Measurements from ENCODE around the gene NPAS1. TPM values are rescaled to one million over a fixed set of nuclear protein-coding genes. Genes with fewer than 3 reads are reported as not detected.

NPAS1 gene
- total RNA-seq, 1 donor from 2014 or later = 2.9 TPM

DNA sequence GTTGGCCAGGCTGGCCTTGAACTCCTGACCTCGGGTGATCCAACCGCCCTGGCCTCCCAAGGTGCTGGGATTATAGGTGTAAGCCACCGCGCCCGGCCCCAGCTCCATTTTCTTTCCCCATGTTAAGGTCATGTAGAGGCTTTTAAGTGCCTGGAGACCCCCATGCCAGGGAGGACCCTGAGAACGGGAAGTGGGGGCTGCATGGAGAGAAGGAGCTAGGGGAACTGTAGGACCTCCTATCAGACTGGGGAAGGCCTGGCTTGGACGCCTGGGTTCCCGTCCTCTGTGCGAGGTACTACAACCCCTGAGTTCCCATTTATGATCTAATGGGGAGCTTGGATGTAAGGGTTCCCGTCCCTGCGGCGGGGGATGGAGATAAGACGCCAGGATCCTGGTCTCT lies 714 bp upstream of the NPAS1 start:
- no peak for FAIRE-seq

DNA sequence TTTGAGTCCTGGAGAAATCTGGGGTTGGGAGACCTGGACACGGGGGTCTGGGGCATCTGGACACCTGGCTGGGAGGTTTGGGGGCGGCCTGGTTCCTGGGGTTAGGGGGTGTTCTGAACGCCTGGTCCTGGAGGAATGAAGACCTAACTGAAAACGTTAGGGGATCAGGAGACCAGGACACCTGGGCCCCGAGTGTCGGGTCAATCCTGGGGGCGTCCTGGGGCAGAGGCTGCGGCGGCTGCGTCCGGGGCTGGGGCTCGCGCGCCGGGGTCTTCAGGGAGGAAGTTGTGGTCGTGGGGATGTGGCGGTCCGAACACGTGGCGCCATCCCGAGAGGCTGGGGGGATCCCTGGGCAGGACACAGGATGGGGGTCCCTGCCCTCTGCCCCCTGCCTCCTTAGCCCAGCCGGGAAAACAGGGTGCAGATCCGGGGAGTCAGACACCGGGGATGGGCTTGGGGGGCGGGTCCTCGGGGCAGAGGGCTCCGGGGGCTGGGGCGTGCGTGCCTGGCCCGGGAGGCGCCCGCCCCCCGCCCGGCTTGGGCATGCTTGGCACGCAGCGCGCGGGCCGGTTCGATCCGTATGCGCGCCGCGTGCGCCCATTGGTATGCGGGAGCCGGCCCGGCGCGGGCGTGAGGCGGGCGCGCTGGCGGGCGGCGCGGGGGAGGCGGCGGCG lies 632 bp downstream of the NPAS1 start:
- DNase-seq (ENCODE audit: low spot score in 2 of 2) = no peak
- no peak for FAIRE-seq

More for the DNA sequence above, 714 bp upstream of the NPAS1 start:
- DNase-seq (ENCODE audit: low spot score in 2 of 2) = no peak

DNA sequence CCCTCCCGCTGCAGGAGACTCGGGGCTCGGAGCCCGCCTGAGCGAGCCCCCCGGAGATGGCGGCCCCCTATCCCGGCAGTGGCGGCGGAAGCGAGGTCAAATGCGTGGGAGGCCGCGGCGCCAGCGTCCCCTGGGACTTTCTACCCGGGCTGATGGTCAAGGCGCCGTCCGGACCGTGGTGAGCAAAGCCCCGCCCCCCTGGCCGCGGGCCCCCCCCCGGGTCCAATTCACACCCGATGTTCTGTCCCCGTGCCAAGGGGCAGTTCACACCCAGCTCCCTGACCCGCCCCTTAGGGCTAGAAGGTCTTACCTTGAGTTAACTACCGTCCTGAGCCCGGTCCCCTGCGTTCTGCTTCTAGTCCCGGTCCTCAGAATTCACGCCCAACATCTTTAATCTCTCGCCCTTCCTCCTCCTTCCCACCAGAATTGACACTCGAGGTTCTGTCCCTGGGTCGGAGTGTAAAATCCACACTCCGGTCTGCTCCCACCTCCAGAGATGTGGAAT lies 1.4 kb downstream of the NPAS1 start:
- DNase-seq (ENCODE audit: low spot score in 2 of 2) = no peak
- FAIRE-seq = no peak

DNA sequence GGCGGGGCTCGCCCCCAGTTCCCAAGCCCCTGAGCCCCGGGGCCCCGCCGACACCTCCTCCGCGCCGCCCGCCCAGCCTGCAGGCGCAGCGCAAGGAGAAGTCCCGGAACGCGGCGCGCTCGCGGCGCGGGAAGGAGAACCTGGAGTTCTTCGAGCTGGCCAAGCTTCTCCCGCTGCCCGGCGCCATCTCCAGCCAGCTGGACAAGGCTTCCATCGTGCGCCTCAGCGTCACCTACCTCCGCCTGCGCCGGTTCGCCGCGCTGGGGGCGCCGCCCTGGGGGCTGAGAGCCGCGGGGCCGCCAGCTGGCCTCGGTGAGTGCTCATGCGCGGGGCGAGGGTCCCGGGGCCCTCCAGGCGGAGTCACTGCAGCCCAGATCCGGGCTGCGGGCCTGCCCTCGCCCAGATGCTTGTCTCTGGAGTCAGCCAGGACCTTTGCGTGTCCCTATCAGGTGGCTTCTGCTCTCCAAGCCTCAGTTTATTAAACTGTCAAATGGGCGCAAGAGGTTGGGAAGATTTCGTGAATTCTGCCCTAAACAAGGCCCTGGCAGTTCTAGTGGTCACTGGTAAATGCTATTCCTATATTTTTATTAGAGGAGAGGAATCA lies 2.0 kb downstream of the NPAS1 start:
- no peak for FAIRE-seq
- no peak for DNase-seq (ENCODE audit: low spot score in 2 of 2)

DNA sequence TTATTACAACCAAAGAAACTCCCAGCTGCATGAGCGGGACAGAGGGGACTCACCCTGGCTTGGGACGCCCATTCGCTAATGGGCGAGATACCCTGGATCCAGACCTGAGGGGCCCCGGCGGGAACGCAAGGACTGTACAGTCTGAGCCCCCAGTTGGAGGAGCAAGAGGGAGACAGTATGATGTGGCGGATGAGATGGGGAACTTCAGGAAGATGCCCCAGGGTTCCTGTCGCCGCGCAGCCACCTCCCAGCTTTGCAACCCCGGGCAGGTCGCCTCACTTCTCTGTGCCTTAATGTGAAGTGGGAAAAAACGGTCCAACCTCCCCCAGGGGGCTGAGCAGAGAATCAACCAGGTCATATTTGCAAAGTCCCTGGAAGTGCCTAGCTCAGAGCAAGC lies 2.5 kb downstream of the NPAS1 start:
- DNase-seq (ENCODE audit: low spot score in 2 of 2) = no peak
- FAIRE-seq = no peak

DNA sequence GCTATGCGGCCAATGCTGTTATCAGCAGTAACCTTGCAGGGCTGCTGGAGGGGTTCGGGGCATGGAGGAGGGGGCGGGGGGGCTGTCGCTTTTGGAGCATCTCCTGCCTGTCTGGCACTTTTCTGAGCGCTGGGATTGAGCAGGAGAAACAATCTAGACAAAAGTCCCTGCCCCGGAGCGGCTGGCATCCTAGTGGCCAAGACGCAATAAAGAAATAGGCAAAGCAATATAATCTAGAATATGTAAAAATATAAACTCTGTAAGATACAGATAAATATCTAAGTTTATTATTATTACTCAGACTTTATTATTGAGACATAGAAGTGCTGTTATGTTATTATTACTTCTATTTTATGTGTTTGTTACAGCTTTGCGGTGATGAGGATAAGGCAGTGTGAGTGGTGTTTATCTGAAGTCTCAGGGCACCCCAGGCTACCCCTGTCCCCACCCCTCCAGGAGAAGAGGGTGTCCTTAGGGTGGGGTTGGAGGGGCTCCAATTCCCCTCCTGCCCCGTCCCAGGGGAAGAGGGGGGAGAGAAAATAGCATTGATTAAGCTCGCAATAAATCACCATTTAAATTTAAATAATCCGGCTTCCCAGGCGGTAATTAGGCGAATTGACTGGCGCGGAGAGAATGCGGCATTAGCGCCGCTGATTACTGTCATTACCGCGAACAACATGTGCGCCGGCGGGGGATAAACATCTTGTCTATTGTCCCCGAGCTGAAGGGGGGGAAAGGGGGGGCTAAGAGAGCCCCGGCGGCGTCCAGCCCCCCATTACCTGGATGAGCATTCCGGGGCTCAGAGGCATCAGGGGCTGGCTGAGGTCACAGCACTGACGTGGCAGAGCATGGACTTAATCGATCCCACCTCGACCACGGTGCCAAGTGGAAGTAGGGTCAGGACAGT lies 3.2 kb downstream of the NPAS1 start:
- no peak for DNase-seq (ENCODE audit: low spot score in 2 of 2)

DNA sequence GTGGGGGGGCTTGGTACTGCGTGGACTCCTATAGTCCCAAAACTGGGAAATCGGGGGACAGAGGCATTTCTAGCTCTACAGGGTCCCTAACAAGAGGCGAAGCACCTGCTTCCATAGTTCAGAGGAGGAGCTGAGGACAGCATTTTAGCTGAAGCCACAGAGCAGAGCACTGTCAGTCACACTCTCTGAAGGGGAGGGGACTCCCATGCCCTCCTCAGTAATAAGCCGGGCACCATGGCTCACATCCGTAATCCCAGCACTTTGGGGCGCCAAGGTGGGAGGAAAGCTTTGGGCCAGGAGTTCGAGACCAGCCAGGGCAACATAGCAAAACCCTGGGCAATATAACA lies 3.8 kb downstream of the NPAS1 start:
- no peak for FAIRE-seq
- no peak for DNase-seq (ENCODE audit: low spot score in 2 of 2)

More for the DNA sequence above, 3.2 kb downstream of the NPAS1 start:
- no peak for FAIRE-seq

DNA sequence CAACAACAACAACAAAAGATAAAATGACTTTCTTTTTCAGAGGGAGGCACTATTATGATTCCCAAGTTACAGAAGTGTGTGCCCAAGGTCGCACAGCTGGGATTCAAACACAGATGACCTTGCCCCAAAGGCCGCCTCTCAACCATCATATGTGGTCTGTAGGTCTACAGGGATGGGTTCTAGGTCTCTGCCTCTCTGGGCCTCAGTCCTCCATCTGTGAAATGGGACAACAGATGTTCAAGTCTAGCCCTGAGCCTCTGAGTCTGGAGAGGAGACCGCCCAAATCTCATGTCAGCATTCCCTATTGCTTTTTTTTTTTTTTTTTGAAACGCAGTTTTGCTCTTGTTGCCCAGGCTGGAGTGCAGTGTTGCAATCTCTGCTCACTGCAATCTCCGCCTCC lies 4.9 kb downstream of the NPAS1 start:
- no peak for FAIRE-seq
- no peak for DNase-seq (ENCODE audit: low spot score in 2 of 2)

DNA sequence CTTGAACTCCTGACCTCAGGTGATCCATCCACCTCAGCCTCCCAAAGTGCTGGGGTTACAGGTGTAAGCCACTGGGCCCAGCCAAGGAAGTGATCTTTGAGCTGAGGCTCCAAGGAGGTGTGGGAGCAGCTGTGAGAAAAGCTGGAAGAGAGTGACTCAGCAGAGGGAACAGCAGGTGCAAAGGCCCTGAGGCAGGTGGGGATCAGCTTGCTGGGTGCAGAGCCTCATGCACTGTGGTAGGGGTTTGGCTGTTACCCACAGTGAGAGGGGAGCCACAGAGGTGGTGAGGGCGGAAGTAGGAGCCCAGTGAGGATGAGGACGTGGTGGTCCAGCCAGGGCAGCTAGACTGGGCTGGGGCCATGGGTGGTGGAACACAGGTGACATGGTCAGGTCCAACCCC lies 6.5 kb downstream of the NPAS1 start:
- FAIRE-seq (no peak), DNase-seq (ENCODE audit: low spot score in 2 of 2) (no peak)

DNA sequence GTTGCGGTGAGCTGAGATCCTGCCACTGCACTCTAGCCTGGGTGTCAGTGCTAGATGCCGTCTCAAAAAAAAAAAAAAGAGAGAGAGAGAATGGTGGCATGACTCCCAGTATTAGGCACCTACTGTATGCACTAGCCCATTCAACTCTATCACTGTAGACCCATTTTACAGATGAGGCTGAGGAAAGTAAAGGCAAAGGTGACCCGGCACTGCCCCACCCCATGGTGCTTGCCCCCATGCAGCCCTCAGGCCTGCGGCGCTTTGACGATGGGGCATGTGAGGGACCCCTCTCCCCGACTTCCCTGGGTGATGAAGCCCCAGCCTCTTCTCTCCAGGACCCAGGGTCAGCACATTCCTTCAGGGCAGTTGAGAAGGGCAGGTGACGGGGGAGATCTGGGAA lies 7.3 kb downstream of the NPAS1 start:
- DNase-seq (ENCODE audit: low spot score in 2 of 2) (no peak), FAIRE-seq (no peak)

DNA sequence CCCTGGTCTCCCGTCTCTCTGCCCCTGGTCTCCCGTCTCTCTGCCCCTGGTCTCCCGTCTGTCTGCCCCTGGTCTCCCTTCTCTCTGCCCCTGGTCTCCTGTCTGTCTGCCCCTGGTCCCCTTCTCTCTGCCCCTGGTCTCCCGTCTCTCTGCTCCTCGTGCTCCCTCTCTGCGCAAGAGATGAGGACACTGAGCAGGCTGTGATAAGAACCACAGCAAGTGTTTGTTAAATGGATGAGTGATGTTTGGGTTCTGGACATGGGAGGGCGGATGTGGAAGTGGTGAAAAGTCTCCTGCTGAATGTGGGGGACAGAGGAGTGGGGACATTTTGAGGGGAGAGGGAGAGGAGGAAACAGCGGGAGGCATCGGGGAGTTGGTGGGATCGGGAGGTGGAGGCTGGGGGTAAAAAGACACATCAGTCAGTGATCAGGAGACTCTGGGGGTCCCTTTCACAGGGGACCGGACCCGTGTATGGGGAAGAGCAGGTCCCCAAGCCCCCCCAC lies 8.0 kb downstream of the NPAS1 start:
- FAIRE-seq = no peak
- DNase-seq (ENCODE audit: low spot score in 2 of 2) = no peak

DNA sequence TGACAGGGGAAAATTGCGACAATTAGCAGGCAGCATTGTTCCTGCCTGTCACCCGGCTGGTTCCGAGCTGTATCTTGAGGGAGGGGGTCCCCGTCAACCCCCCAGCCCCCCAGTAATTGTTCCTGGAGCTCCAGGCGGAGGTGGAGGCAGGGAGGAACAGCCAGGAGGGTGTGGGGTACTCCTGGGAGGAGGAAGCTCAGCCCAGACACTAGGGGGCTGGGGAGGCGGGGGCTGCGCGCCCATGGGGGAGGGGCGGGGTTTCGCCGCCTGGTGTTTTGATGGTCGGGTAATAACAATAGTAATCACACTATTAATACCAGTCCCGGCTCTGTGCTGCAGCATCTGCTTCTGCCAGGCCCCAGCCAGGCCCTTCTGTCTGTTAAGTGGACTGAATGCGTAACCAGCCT lies 8.6 kb downstream of the NPAS1 start:
- DNase-seq (ENCODE audit: low spot score in 2 of 2) = no peak
- no peak for FAIRE-seq

DNA sequence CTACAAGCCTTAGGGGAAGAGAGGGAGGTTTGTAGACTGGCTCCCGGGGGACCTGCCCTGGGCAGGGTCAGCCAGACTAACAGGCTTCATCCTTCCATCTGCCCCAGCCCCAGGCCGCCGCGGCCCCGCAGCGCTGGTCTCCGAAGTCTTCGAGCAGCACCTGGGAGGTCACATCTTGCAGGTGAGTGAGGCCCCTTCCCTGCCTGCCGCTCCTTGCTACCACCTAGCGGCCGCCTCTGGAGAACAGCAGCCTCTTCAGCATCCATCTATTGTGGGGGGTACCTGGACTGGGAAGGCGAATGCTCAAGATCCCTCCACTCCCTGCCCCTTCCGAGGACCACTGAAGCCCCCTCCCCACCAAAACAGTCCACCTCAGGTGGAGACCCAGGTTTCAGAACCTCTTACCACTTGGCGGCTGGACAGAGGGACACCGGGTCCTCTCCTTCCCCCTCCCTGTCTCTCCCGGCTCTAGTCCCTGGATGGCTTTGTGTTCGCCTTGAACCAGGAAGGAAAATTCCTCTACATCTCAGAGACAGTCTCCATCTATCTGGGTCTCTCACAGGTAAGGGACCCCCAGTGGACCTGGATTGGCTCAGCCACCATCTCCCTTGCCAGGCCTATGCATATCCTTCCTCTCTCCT lies 12.7 kb downstream of the NPAS1 start:
- DNase-seq (ENCODE audit: low spot score in 2 of 2) (peak in 1 of 2 donors; percentile 79), FAIRE-seq (no peak)

DNA sequence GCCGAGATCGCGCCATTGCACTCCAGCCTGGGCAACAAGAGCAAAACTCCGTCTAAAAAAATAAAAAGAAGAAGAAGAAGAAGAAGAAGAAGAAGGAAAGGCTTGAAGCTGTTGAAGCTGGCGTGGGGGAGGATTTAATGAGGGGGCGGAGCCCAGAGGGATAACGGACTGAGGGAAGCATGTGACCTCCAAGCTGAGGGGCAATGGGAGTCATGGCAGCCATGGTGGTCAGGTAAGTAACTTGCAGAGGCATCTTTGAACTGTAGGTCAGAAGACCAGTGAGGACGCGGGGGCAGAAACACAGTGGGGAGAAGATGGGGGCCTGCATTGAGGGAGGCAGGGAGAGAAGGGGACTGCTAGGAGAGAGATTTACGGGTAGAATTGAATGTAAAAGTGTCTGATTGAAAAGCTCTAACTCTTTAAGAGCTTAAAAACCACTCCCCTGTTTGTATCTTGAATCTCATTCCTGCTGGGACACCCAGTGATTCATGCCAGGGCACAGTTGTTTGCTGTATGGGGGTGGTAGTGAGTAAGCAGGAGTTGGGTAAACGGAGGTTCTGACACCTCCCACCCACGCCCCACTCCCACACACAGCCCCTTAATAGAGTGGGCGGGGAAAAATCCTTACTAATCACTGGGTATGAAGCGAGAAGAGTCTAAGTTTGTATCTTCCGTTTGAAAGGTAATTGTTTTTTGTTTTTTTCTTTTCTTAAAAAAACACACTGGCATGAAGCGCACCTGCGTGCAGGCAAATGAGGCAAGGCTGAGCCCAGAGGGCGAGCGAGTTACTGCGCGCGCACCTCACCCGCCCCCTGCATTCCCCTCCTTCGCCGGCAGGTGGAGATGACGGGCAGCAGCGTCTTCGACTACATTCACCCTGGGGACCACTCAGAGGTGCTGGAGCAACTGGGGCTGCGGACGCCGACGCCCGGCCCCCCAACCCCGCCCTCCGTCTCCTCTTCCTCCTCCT lies 15.8 kb downstream of the NPAS1 start:
- DNase-seq (ENCODE audit: low spot score in 2 of 2) = peak; percentile 84 to 94
- no peak for FAIRE-seq

DNA sequence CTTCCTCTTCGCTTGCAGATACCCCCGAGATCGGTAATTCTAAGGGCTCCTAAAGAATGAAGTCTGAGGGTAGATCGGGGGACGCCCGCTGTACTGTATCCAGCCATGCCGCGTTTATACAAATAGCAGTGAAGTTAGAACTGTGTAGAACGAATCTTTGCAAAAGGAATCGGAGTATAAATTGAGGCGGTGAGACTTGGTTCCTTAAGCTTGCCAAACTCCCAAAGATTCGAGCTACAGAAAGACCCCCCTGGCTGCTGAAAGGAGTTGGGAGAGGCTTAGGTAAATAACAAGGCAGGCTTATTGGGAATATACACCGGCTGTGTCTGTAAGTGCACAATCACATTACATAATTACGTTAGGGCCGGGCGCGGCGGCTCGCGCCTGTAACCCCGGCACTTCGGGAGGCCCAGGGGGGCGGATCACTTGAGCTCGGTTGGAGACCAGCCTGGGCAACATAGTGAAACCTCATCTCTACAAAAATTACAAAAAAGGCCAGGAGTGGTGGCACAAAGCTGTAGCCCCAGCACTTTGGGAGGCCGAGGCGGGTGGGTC lies 16.5 kb downstream of the NPAS1 start:
- FAIRE-seq (no peak), DNase-seq (ENCODE audit: low spot score in 2 of 2) (no peak)

DNA sequence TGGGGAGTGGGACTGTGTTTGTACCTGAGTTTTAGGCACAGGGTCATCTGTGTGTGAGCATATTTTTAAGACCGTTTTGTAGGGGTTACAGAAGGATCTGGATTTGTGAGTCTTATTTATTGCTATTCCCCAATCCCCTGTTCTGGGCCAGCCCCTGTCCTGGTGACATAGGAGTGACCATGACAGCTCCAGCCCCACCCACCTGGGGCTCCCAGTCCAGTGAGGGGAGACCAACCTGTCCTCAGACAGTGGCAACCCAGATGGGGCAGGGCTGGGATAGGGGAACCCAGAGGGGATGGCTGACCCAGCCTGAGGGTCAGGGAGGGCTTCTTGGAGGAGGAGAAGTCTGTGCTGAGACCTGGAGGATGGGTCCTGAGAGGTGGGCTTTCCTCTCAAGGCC lies 18.1 kb downstream of the NPAS1 start:
- DNase-seq (ENCODE audit: low spot score in 2 of 2) (peak; percentile 29 to 38), FAIRE-seq (no peak)

DNA sequence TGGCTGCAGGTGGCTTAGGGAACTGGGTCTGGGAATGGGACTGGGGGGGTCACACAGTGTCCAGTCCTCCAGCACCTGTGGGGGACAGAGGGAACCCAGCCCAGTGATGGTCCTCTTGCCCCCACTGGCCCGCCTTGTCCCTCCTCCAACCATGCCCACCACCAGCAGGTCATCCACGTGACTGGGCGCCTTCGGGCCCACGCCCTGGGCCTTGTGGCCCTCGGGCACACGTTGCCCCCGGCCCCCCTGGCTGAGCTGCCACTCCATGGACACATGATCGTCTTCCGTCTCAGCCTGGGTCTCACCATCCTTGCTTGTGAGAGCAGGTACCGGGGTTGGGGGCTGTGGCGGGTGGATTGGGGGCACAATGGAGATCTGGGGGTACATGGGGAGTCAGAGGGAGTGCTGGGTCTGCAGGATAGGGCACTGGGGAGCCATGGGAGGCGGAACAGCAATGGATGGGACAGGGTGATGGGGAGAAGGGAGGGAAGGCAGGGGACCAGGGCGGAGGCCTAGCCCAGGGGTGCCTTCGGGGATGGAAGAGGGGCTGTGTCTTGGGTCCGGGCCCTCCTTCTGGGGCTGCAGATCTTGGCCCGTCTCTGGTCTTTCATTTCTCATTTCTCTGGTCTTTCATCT lies 19.7 kb downstream of the NPAS1 start:
- FAIRE-seq (no peak), DNase-seq (ENCODE audit: low spot score in 2 of 2) (no peak)

DNA sequence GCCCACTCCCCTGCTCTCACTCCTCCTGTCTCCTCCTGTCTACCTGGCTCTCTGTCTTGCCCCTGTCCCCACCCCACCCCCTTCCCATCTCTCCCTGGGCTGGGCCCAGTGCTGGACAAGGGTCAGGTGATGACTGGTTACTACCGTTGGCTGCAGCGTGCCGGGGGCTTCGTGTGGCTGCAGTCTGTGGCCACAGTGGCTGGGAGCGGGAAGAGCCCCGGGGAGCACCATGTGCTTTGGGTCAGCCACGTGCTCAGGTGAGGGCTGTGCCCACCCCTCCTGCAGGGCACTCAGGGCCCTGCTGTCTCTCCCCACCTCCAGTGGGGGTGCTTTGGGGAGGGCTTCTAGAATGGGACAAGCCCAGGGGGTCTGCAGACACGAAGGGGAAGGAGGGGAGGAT lies 21.2 kb downstream of the NPAS1 start:
- no peak for FAIRE-seq
- no peak for DNase-seq (ENCODE audit: low spot score in 2 of 2)
